HG03354 (cell line): ENCODE data around the gene GABBR2.
"Not testable (repeated sequence)": the region's sequence is repeated elsewhere in the genome, so short reads cannot be mapped to it uniquely, and the experiment has no call there.

Experiments
- ATAC-seq: cut with Tn5 transposase; IDR thresholded peaks from one replicate; pipeline ENCODE4 v1.9.1; 2021; ENCODE audit warnings: mild to moderate bottlenecking; ENCODE audit not compliant: unreplicated experiment, poor library complexity, severe bottlenecking

The GABBR2 gene

GRCh38 chr9:98530275-98530674 is 178.5 kb downstream of the GABBR2 start:
- no peak for ATAC-seq

- no peak for ATAC-seq
Observed at GRCh38 chr9:98529841-98530240, 178.9 kb downstream of the GABBR2 start.

GRCh38 chr9:98523231-98523901 is 185.4 kb downstream of the GABBR2 start:
- no peak for ATAC-seq

- ATAC-seq = no peak
Observed at GRCh38 chr9:98522487-98522886, 186.2 kb downstream of the GABBR2 start.

GRCh38 chr9:98521141-98521540 is 187.6 kb downstream of the GABBR2 start:
- no peak for ATAC-seq

- ATAC-seq = no peak
Observed at GRCh38 chr9:98520221-98520960, 188.3 kb downstream of the GABBR2 start.

GRCh38 chr9:98519641-98520040 is 189.1 kb downstream of the GABBR2 start:
- no peak for ATAC-seq

GRCh38 chr9:98518556-98518955 is 190.2 kb downstream of the GABBR2 start:
- no peak for ATAC-seq

- ATAC-seq = no peak
Observed at GRCh38 chr9:98517761-98518160, 191.0 kb downstream of the GABBR2 start.

GRCh38 chr9:98516897-98517503 is 191.7 kb downstream of the GABBR2 start:
- no peak for ATAC-seq

- ATAC-seq = no peak
Observed at GRCh38 chr9:98516205-98516896, 192.4 kb downstream of the GABBR2 start.

GRCh38 chr9:98515506-98516204 is 193.1 kb downstream of the GABBR2 start:
- ATAC-seq = no peak

- no peak for ATAC-seq
Observed at GRCh38 chr9:98514841-98515240, 193.9 kb downstream of the GABBR2 start.

- not testable (repeated sequence) for ATAC-seq
Observed at GRCh38 chr9:98508217-98508919, 200.4 kb downstream of the GABBR2 start.

- ATAC-seq = no peak
Observed at GRCh38 chr9:98506422-98507054, 202.2 kb downstream of the GABBR2 start.

GRCh38 chr9:98504298-98505282 is 204.1 kb downstream of the GABBR2 start:
- no peak for ATAC-seq

GRCh38 chr9:98503867-98504266 is 204.9 kb downstream of the GABBR2 start:
- no peak for ATAC-seq

GRCh38 chr9:98502976-98503325 is 205.8 kb downstream of the GABBR2 start:
- no peak for ATAC-seq
